Adrenal gland (tissue), 5 donors: ENCODE data around the gene LYSET.

ENCODE experiments used
- CTCF ChIP-seq, 6 experiments: fragments of 450-650 bp in 4 of 6; fragments of 200-600 bp in 2 of 6; sonication (generic) in 1 of 6; IDR thresholded peaks; 1 replicate in 5 of 6; 2 replicates in 1 of 6; pipeline versions ENCODE4 v1.5.1 to v1.8.0; 2016 to 2021; ENCODE audit warnings: antibody characterized with exemption in 6 of 6, mild to moderate bottlenecking in 2 of 6, moderate library complexity in 1 of 6
- POLR2A ChIP-seq, 2 donors: fragments of 450-650 bp; IDR thresholded peaks; one replicate each; pipeline ENCODE4 v1.6.1; 2017; ENCODE audit warnings: antibody characterized with exemption in 2 of 2, mild to moderate bottlenecking in 2 of 2, moderate library complexity in 1 of 2
- donor health status: DM: no; HTN: no; CAD: no.

GRCh38 chr14:93137864-93138263, 47.3 kb upstream of the LYSET start:
- TF ChIP-seq CTCF (IDR thresholded peaks at IDR 0.05) (no peak), POLR2A (IDR thresholded peaks at IDR 0.05) (no peak)
